A673 (cell line): Measurements from ENCODE around the gene INPP5A. TPM values are rescaled to one million over a fixed set of nuclear protein-coding genes. Genes with fewer than 3 reads are reported as not detected.

Source experiments
- BruUV-seq: library from RNA; stranded (reverse); fragments of 400-500 nt; replicated peaks from 2 replicates; lab custom pipeline; 2021; lab: Mats Ljungman, UMichigan
- CTCF ChIA-PET: fragments of 300-600 bp; sonication (Branson Sonifier 250); formaldehyde crosslinking; loops from one replicate; lab custom pipeline; 2022; ENCODE audit warnings: antibody characterized with exemption; lab: Charles Lee
- POLR2A ChIA-PET: fragments of 300-600 bp; sonication (Branson Sonifier 250); formaldehyde crosslinking; loops from one replicate; lab custom pipeline; 2022; ENCODE audit warnings: antibody characterized with exemption; ENCODE audit not compliant: low non-redundant PET; lab: Charles Lee
- DNase-seq: peaks from one replicate; pipeline ENCODE4 v3.0.0-alpha.2; 2015; ENCODE audit warnings: low spot score
- H3K27ac ChIP-seq: fragments of 200-600 bp; sonication (generic); 2 replicates; pipeline ENCODE4 v1.5.1; 2016; ENCODE audit warnings: mixed run types, low read depth, mild to moderate bottlenecking, mixed read lengths, antibody characterized with exemption, low read length; ENCODE audit not compliant: poor library complexity, severe bottlenecking
- H3K27me3 ChIP-seq: fragments of 200-600 bp; sonication (generic); replicated peaks from 2 replicates; pipeline ENCODE4 v1.6.1; 2017; ENCODE audit warnings: mixed run types, low read depth, mild to moderate bottlenecking, mixed read lengths, antibody characterized with exemption, low read length; ENCODE audit not compliant: insufficient read depth, poor library complexity
- H3K36me3 ChIP-seq: fragments of 200-600 bp; sonication (generic); 2 replicates; pipeline ENCODE4 v1.6.1; 2016; ENCODE audit warnings: mixed run types, mild to moderate bottlenecking, mixed read lengths, antibody characterized with exemption, low read length; ENCODE audit not compliant: insufficient read depth, poor library complexity, severe bottlenecking
- H3K4me1 ChIP-seq: fragments of 200-600 bp; sonication (generic); 2 replicates; pipeline ENCODE4 v1.6.1; 2017; ENCODE audit warnings: mixed run types, mild to moderate bottlenecking, mixed read lengths, antibody characterized with exemption, low read length; ENCODE audit not compliant: insufficient read depth, poor library complexity, severe bottlenecking
- H3K4me3 ChIP-seq: fragments of 200-600 bp; sonication (generic); 2 replicates; pipeline ENCODE4 v1.5.1; 2016; ENCODE audit warnings: low read depth, mixed run types, mild to moderate bottlenecking, mixed read lengths, low read length; ENCODE audit not compliant: poor library complexity, severe bottlenecking
- H3K9me3 ChIP-seq: fragments of 200-600 bp; sonication (generic); 2 replicates; pipeline ENCODE4 v1.6.1; 2016; ENCODE audit warnings: mixed run types, low read depth, mild to moderate bottlenecking, mixed read lengths, antibody characterized with exemption, low read length; ENCODE audit not compliant: poor library complexity, severe bottlenecking
- CTCF ChIP-seq: fragments of 300-800, 200-600 bp; sonication (generic); conservative IDR thresholded peaks from 2 replicates; pipeline ENCODE4 v1.5.1; 2017; ENCODE audit warnings: low read depth, mild to moderate bottlenecking, antibody characterized with exemption, low read length, moderate library complexity, mixed read lengths
- EZH2 ChIP-seq: fragments of 200-600 bp; sonication (generic); IDR thresholded peaks from 2 replicates; pipeline ENCODE4 v1.6.1; 2017; ENCODE audit warnings: borderline replicate concordance, low read depth, mild to moderate bottlenecking, mixed read lengths, antibody characterized with exemption, low read length; ENCODE audit not compliant: poor library complexity, severe bottlenecking
- intact Hi-C: fragments of 100-400 bp; cut with micrococcal nuclease; formaldehyde crosslinking; loops from one replicate; pipeline ENCODE4 v1.10.0; 2022; ENCODE audit not compliant: unreplicated experiment
- total RNA-seq: library from RNA; stranded (reverse); gene quantifications from 2 replicates; pipeline ENCODE4 v1.2.3, GENCODE V29; 2021

The INPP5A gene
- total RNA-seq, 1 experiment from 2014 or later: 21.8 TPM

- no peaks in the 10 kb centered on the region for H3K4me1 ChIP-seq
- no TSS peak for BruUV-seq
- intact Hi-C loops: no loop called here
Observed at GRCh38 chr10:132579027-132579859, 41.7 kb downstream of the INPP5A start.

GRCh38 chr10:132580143-132580542 lies 42.6 kb downstream of the INPP5A start:
- intact Hi-C loops: no loop called here
- H3K27me3 ChIP-seq: no peaks in the 10 kb centered on the region
- no peak overlapping the region for H3K4me3 ChIP-seq
- TF ChIP-seq CTCF (no peak), EZH2 (no peak)
- ChIA-PET CTCF (no interaction called here), POLR2A (no interaction called here)
- H3K27ac ChIP-seq: no peak overlapping the region
- BruUV-seq: no TSS peak
- H3K36me3 ChIP-seq: no peaks in the 10 kb centered on the region
- no peak for DNase-seq
- H3K4me1 ChIP-seq: no peaks in the 10 kb centered on the region
- H3K9me3 ChIP-seq: no peaks in the 10 kb centered on the region

More at GRCh38 chr10:132579027-132579859, 41.7 kb downstream of the INPP5A start:
- Histone ChIP-seq H3K36me3 (no peaks in the 10 kb centered on the region), H3K9me3 (no peaks in the 10 kb centered on the region), H3K27ac (no peak overlapping the region), H3K27me3 (no peaks in the 10 kb centered on the region), H3K4me3 (no peak overlapping the region)
- ChIA-PET CTCF (no interaction called here), POLR2A (no interaction called here)
- no peak for TF ChIP-seq EZH2
- no peak for TF ChIP-seq CTCF
- no peak for DNase-seq

- intact Hi-C loops: no loop called here
- TF ChIP-seq EZH2 (no peak), CTCF (no peak)
- H3K27ac ChIP-seq: no peak overlapping the region
- H3K9me3 ChIP-seq: no peaks in the 10 kb centered on the region
- ChIA-PET CTCF (no interaction called here), POLR2A (no interaction called here)
- BruUV-seq: no TSS peak
- H3K36me3 ChIP-seq: no peaks in the 10 kb centered on the region
- no peaks in the 10 kb centered on the region for H3K4me1 ChIP-seq
- no peak for DNase-seq
- no peaks in the 10 kb centered on the region for H3K27me3 ChIP-seq
- no peak overlapping the region for H3K4me3 ChIP-seq
Observed at GRCh38 chr10:132580617-132581016, 43.0 kb downstream of the INPP5A start.
